Cardiac septum (tissue), 1 donor: ENCODE measurements around the gene TAAR2. TPM values are rescaled to one million over a fixed set of nuclear protein-coding genes. Genes with fewer than 3 reads are reported as not detected.

Experiments used
- total RNA-seq: library from RNA; stranded (reverse); fragmentation: NEBNext Ultra II Directional; extraction: Animal tissue kit (Norgen Biotek cat#: 25700); gene quantifications from one replicate; pipeline ENCODE4 v1.2.1, GENCODE V29; 2021
- donor health status: DM: no; HTN: no; CAD: no.

The TAAR2 gene
- total RNA-seq, 1 donor from 2014 or later: not detected

Other genes with a start within 250 kb of the TAAR2 start
- gene MOXD1, start 222.8 kb downstream of the TAAR2 start, total RNA-seq: 1.6 TPM
- 53.3 TPM for gene STX7, start 111.2 kb downstream of the TAAR2 start, total RNA-seq
- not detected for gene TAAR9, start 86.0 kb downstream of the TAAR2 start, total RNA-seq
- gene TAAR8, start 71.6 kb downstream of the TAAR2 start, total RNA-seq: not detected
- not detected for gene TAAR6, start 54.0 kb downstream of the TAAR2 start, total RNA-seq
- not detected for gene TAAR5, start 34.5 kb downstream of the TAAR2 start, total RNA-seq
- gene TAAR1, start 34.9 kb upstream of the TAAR2 start, total RNA-seq: not detected
- 0.30 TPM for gene VNN1, start 89.8 kb upstream of the TAAR2 start, total RNA-seq
- gene VNN2, start 133.6 kb upstream of the TAAR2 start, total RNA-seq: 3.1 TPM
- 1.2 TPM for gene SLC18B1, start 174.4 kb upstream of the TAAR2 start, total RNA-seq
- 366 TPM for gene RPS12, start 190.3 kb upstream of the TAAR2 start, total RNA-seq